ENCODE results near the gene PTPRT. TPM values are rescaled to one million over a fixed set of nuclear protein-coding genes. Genes with fewer than 3 reads are reported as not detected.

PTPRT gene
- total RNA-seq, 2 donors from 2014 or later, result not detected

DNA sequence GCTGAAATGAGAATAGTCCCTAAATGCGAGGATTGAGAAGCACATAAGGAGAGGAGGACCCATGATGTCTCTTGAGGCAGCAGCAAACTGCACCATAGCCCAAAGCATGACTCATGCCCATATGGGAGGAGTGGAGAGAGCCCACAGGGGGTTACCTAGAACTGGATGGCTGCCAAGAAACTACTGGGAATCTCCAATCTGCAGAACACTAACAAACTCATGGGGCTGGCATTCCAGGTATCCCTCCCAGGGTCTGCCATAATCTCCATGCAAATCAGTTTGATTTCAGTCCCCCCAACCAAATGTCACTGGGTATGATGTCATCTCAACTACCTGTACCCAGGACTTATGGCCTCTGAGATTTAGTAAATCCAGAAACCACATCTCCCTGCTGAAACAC, 410.5 kb downstream of the PTPRT start:
- DNase-seq (ENCODE audit: low spot score) (no peak), ATAC-seq (ENCODE audit: insufficient number of reproducible peaks, low FRiP score, low read depth) (no peak)
- H3K27me3 ChIP-seq (replicated peaks; ENCODE audit: insufficient read depth), result no peaks in the 10 kb centered on the region
- H3K36me3 ChIP-seq, result no peaks in the 10 kb centered on the region
- no peak for TF ChIP-seq CTCF (IDR thresholded peaks at IDR 0.05)
- no peak overlapping the region for H3K27ac ChIP-seq
- no peaks in the 10 kb centered on the region for H3K4me1 ChIP-seq (ENCODE audit: control insufficient read depth in 1 of 2, low read depth in 2 of 2)
- no peaks in the 10 kb centered on the region for H3K9me3 ChIP-seq
- H3K4me3 ChIP-seq, result no peak overlapping the region

DNA sequence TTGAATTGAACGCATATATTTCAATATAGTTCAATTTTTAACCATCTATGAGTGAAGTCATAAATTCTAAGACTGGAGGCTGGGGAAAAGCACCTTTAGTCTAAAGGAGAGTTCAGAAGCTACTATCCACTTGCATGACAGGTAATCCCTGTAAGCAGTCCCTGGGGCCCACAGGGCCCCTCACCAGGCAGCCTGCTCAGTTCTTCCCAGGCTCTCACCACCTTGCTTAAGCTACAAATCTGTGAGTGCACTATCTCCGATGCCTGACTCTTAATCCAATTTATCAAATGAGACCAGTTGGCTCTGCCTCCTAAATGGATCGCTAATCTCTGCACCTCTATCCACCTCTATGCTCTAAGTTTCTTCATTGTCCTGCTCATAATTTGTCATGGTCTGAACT, 413.8 kb downstream of the PTPRT start:
- Histone ChIP-seq H3K36me3 (no peaks in the 10 kb centered on the region), H3K27me3 (replicated peaks; ENCODE audit: insufficient read depth) (no peaks in the 10 kb centered on the region), H3K4me3 (no peak overlapping the region), H3K27ac (no peak overlapping the region), H3K4me1 (ENCODE audit: control insufficient read depth in 1 of 2, low read depth in 2 of 2) (no peaks in the 10 kb centered on the region), H3K9me3 (no peaks in the 10 kb centered on the region)
- TF ChIP-seq CTCF (IDR thresholded peaks at IDR 0.05), result no peak
- no peak for ATAC-seq (ENCODE audit: insufficient number of reproducible peaks, low FRiP score, low read depth)
- no peak for DNase-seq (ENCODE audit: low spot score)

DNA sequence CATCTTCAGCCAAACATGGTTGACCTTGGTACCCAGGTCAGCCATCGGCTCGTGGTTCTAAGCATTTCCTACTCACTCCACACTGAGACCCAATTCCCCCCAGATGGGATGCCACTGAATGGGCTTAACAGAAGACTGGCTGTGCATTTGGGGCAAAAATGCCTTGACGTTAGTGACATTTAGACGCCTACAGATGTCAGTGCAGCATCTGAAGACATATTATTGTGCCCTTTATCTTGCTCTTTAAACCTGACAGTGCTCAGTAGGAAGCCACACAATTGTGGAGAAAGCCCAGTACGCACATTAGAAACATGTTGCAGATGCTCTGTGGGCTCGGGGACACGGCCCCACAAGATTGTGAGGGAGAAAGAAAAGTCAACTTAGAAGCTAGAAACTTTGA, 414.7 kb downstream of the PTPRT start:
- ATAC-seq (ENCODE audit: insufficient number of reproducible peaks, low FRiP score, low read depth) (no peak), DNase-seq (ENCODE audit: low spot score) (no peak)
- no peak for TF ChIP-seq CTCF (IDR thresholded peaks at IDR 0.05)
- Histone ChIP-seq H3K36me3 (no peaks in the 10 kb centered on the region), H3K27ac (no peak overlapping the region), H3K9me3 (no peaks in the 10 kb centered on the region), H3K27me3 (replicated peaks; ENCODE audit: insufficient read depth) (no peaks in the 10 kb centered on the region), H3K4me3 (no peak overlapping the region), H3K4me1 (ENCODE audit: control insufficient read depth in 1 of 2, low read depth in 2 of 2) (no peaks in the 10 kb centered on the region)

- DNase-seq (ENCODE audit: low spot score) (no peak), ATAC-seq (ENCODE audit: insufficient number of reproducible peaks, low FRiP score, low read depth) (no peak)
- no peaks in the 10 kb centered on the region for H3K9me3 ChIP-seq
- H3K4me1 ChIP-seq (ENCODE audit: control insufficient read depth in 1 of 2, low read depth in 2 of 2), result no peaks in the 10 kb centered on the region
- H3K36me3 ChIP-seq, result no peaks in the 10 kb centered on the region
- no peak overlapping the region for H3K4me3 ChIP-seq
- no peak overlapping the region for H3K27ac ChIP-seq
- TF ChIP-seq CTCF (IDR thresholded peaks at IDR 0.05), result no peak
- no peaks in the 10 kb centered on the region for H3K27me3 ChIP-seq (replicated peaks; ENCODE audit: insufficient read depth)
Measured at GRCh38 chr20:42763015-42763414, 426.7 kb downstream of the PTPRT start.

GRCh38 chr20:42756991-42757390, 432.7 kb downstream of the PTPRT start:
- H3K27me3 ChIP-seq (replicated peaks; ENCODE audit: insufficient read depth), result no peaks in the 10 kb centered on the region
- no peaks in the 10 kb centered on the region for H3K36me3 ChIP-seq
- no peaks in the 10 kb centered on the region for H3K4me1 ChIP-seq (ENCODE audit: control insufficient read depth in 1 of 2, low read depth in 2 of 2)
- TF ChIP-seq CTCF (IDR thresholded peaks at IDR 0.05), result no peak
- no peaks in the 10 kb centered on the region for H3K9me3 ChIP-seq
- DNase-seq (ENCODE audit: low spot score) (no peak), ATAC-seq (ENCODE audit: insufficient number of reproducible peaks, low FRiP score, low read depth) (no peak)
- no peak overlapping the region for H3K4me3 ChIP-seq
- H3K27ac ChIP-seq, result no peak overlapping the region
